GM06990 (cell line): ENCODE measurements around the gene INTS3.
A peak's percentile ranks its signal among the peaks of the same experiment; 100 is the strongest.

ENCODE experiments used
- DNase-seq: peaks from one replicate; pipeline ENCODE4 v3.0.0-alpha.2; 2011; ENCODE audit not compliant: insufficient read length; ENCODE audit errors: extremely low read depth
- H3K27me3 ChIP-seq: replicated peaks from 2 replicates; pipeline ENCODE4 v1.6.0; 2011; ENCODE audit warnings: low read length; ENCODE audit not compliant: control insufficient read depth, insufficient read depth
- H3K36me3 ChIP-seq: 2 replicates; pipeline ENCODE4 v1.5.1; 2011; ENCODE audit warnings: low read length; ENCODE audit not compliant: control insufficient read depth, insufficient read depth
- H3K4me3 ChIP-seq: replicated peaks from 2 replicates; pipeline ENCODE4 v1.5.1; 2011; ENCODE audit warnings: low read depth, mild to moderate bottlenecking, control low read depth, low read length
- TF ChIP-seq, protein P1 (sequence below): IDR thresholded peaks from 2 replicates; pipeline ENCODE4 v1.5.1; 2011; ENCODE audit warnings: low read length, control low read depth, mild to moderate bottlenecking, inconsistent platforms; ENCODE audit not compliant: insufficient read depth, poor library complexity, severe bottlenecking

INTS3 gene

DNA sequence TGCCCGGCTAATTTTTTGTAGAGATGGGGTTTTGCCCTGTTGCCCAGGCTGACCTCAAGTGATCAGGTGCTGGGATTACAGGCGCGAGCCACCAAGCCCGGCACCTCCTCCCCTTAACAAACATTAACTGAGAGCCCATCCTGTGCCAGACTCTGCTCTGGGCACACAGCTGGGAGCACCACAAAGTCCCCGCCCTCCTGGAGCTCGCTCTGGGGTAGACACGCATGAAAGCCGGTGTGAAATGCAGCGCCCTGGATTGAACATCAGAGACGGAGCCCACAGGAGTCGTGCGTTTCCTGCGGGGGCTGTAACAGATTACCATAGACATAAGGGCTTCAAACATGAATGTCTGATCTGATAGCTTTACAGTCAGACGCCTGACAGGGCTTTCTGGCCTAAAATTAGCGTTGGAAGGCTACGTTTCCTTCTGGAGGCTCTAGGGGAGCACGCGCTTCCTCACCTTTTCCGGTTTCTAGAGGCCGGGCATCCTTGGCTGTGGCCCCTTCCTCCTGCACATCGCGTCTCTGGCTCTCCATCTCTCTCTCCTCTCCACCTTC is 61.7 kb downstream of the INTS3 start:
- H3K4me3 ChIP-seq, result peak overlapping the region; percentile 40
- DNase-seq, result peak; percentile 48

DNA sequence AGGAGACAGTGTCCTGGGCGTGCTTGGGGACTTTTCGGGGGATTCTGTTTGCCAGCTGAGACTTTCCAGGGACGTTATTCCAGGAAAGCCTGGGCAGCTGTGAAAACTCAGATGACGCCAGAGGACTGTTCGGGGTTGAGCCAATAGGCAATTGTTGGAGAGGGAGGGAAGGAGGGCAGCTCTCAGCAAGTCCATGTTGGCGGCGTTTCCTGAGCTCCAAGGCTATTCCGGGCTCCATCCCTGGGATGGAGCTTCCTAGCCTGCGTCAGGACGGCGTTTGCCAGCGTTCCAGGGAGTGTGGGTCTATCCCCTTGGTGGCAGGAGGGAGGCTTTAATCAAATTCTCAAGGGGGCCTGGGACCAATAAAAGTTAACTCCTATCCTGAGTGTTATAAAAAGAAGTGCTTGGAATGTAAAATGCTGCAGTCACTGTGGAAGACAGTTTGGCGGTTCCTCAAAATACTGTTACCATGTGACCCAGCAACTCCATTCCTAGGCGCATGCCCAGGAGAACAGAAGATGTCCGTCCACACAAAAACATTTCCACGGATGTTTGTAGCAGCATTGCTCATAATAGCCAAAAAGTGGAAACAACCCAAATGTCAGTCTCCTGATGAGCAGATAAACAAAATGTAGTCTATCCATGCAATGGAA is 62.6 kb downstream of the INTS3 start:
- no peaks in the 10 kb centered on the region for H3K27me3 ChIP-seq
- TF ChIP-seq, protein P1, sequence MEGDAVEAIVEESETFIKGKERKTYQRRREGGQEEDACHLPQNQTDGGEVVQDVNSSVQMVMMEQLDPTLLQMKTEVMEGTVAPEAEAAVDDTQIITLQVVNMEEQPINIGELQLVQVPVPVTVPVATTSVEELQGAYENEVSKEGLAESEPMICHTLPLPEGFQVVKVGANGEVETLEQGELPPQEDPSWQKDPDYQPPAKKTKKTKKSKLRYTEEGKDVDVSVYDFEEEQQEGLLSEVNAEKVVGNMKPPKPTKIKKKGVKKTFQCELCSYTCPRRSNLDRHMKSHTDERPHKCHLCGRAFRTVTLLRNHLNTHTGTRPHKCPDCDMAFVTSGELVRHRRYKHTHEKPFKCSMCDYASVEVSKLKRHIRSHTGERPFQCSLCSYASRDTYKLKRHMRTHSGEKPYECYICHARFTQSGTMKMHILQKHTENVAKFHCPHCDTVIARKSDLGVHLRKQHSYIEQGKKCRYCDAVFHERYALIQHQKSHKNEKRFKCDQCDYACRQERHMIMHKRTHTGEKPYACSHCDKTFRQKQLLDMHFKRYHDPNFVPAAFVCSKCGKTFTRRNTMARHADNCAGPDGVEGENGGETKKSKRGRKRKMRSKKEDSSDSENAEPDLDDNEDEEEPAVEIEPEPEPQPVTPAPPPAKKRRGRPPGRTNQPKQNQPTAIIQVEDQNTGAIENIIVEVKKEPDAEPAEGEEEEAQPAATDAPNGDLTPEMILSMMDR, result no peak
- H3K4me3 ChIP-seq, result peak overlapping the region; percentile 40
- no peak for DNase-seq
- no peaks in the 10 kb centered on the region for H3K36me3 ChIP-seq

More for the DNA sequence above, 61.7 kb downstream of the INTS3 start:
- H3K36me3 ChIP-seq, result no peaks in the 10 kb centered on the region
- no peaks in the 10 kb centered on the region for H3K27me3 ChIP-seq
- TF ChIP-seq, protein P1, result no peak

GRCh38 chr1:153790966-153791647 is 63.3 kb downstream of the INTS3 start:
- TF ChIP-seq, protein P1, result no peak
- no peaks in the 10 kb centered on the region for H3K27me3 ChIP-seq
- H3K4me3 ChIP-seq, result peak overlapping the region; percentile 40
- no peaks in the 10 kb centered on the region for H3K36me3 ChIP-seq
- DNase-seq, result peak; percentile 82

DNA sequence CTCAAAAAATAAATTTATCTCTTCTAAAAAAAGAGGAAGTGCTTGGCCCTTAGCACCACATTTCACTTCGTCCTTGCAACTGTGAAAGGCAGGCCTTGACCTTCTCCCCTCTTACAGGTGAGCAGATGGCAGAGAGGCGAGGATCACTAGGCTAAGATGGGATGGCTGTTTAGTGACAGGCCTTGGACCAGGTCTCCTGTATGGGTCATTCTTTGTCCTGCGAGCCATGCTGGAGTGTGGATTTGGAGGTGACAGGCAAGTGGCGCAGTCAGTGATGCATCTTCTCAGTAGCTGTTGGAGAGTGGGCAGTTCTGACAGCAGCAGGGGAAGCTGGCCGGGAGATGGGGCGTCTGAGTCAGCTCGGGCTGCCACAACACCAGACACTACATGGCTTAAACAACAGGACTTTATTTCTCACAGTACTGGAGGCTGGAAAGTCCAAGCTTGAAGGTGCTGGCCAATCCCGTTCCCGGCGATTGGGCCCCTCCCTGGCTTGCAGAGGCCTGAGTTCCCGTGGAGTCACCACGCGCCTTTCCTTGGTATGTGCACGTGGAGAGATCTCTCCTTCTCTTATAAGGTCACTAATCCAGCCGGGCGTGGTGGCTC is 63.9 kb downstream of the INTS3 start:
- H3K27me3 ChIP-seq, result no peaks in the 10 kb centered on the region

DNA sequence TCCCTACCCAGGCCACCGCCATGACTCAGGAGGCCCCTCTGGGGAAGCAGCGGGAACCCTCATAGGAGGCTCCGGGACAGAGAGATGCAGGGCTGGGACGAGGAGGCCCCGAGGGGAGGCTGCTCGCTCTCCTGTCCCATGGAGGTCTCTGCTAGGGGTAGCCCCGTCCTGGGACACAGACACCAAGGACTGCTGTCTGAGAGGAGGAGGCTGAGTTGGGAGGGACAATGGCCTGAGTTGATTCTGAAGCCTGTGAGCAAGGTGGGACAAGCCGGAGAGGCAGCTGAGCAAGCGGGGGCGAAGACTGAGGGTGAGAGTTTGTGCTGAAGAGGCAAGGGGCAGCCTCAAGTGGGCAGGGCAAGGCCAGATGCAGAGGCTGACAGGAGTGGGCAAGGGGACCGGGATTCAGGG is 64.8 kb downstream of the INTS3 start:
- Histone ChIP-seq H3K36me3 (no peaks in the 10 kb centered on the region), H3K4me3 (no peak overlapping the region), H3K27me3 (no peaks in the 10 kb centered on the region)
- TF ChIP-seq, protein P1, result no peak
- no peak for DNase-seq

More for the DNA sequence above, 63.9 kb downstream of the INTS3 start:
- H3K4me3 ChIP-seq, result no peak overlapping the region
- DNase-seq, result peak; percentile 57
- H3K36me3 ChIP-seq, result no peaks in the 10 kb centered on the region
- TF ChIP-seq, protein P1, result no peak
